HepG2 (cell line): Measurements from ENCODE around the gene OTUD7B. TPM values are rescaled to one million over a fixed set of nuclear protein-coding genes. Genes with fewer than 3 reads are reported as not detected.

Source experiments
- ATF6 ChIP-seq: sonication (generic); formaldehyde crosslinking; conservative IDR thresholded peaks from 2 replicates; pipeline ENCODE4 v1.4.0; 2020; ENCODE audit warnings: missing genetic modification reagents
- BRD4 ChIP-seq: sonication (generic); formaldehyde crosslinking; IDR thresholded peaks from 2 replicates; pipeline ENCODE4 v1.4.0; 2020; ENCODE audit warnings: missing genetic modification reagents
- DMTF1 ChIP-seq: sonication (generic); formaldehyde crosslinking; IDR thresholded peaks from 2 replicates; pipeline ENCODE4 v1.4.0; 2020; ENCODE audit warnings: mild to moderate bottlenecking, missing genetic modification reagents
- KLF16 ChIP-seq, 2 experiments: sonication (generic) in 1 of 2; formaldehyde crosslinking in 1 of 2; IDR thresholded peaks; 2 replicates each; pipeline versions ENCODE4 v1.6.1 to v1.8.0; 2016 to 2023; ENCODE audit warnings: missing genetic modification reagents in 2 of 2, missing compliant biosample characterization in 1 of 2
- MXI1 ChIP-seq: IDR thresholded peaks from 3 replicates; pipeline ENCODE4 v1.6.1; 2012; ENCODE audit warnings: low read depth, low read length, inconsistent platforms, borderline replicate concordance
- ZBTB44 ChIP-seq: sonication (generic); formaldehyde crosslinking; IDR thresholded peaks from 2 replicates; pipeline ENCODE4 v1.4.0; 2020; ENCODE audit warnings: missing genetic modification reagents
- ZFP36 ChIP-seq: fragments of 150-350 bp; IDR thresholded peaks from 2 replicates; pipeline ENCODE4 v1.6.1; 2018; ENCODE audit warnings: borderline replicate concordance, low read length, low read depth; ENCODE audit not compliant: partially characterized antibody
- ZNF280B ChIP-seq: sonication (generic); formaldehyde crosslinking; IDR thresholded peaks from 2 replicates; pipeline ENCODE4 v1.5.0; 2020; ENCODE audit warnings: missing genetic modification reagents, mild to moderate bottlenecking, borderline replicate concordance
- ZNF343 ChIP-seq: sonication (generic); formaldehyde crosslinking; IDR thresholded peaks from 2 replicates; pipeline ENCODE4 v1.4.0; 2020; ENCODE audit warnings: mild to moderate bottlenecking, missing genetic modification reagents
- ZNF543 ChIP-seq: sonication (generic); formaldehyde crosslinking; IDR thresholded peaks from 2 replicates; pipeline ENCODE4 v1.4.0; 2020; ENCODE audit warnings: mild to moderate bottlenecking, missing genetic modification reagents
- ZNF563 ChIP-seq: sonication (generic); formaldehyde crosslinking; IDR thresholded peaks from 2 replicates; pipeline ENCODE4 v1.8.0; 2022; ENCODE audit warnings: mild to moderate bottlenecking, moderate library complexity, missing genetic modification reagents
- ZNF674 ChIP-seq: sonication (generic); formaldehyde crosslinking; IDR thresholded peaks from 2 replicates; pipeline ENCODE4 v1.5.0; 2020; ENCODE audit warnings: low read depth, mild to moderate bottlenecking, missing genetic modification reagents
- ZNF83 ChIP-seq: sonication (generic); formaldehyde crosslinking; IDR thresholded peaks from 2 replicates; pipeline ENCODE4 v1.4.0; 2020; ENCODE audit warnings: missing genetic modification reagents, mild to moderate bottlenecking, borderline replicate concordance
- ZSCAN12 ChIP-seq: sonication (generic); formaldehyde crosslinking; IDR thresholded peaks from 2 replicates; pipeline ENCODE4 v1.9.0; 2021; ENCODE audit warnings: mild to moderate bottlenecking, missing genetic modification reagents
- polyA plus RNA-seq, 8 experiments: library from polyadenylated mRNA; depleted of rRNA in 3 of 8; stranded (reverse) in 7 of 8; unstranded in 1 of 8; fragments of >200 nt; fragmentation: Illumina TruSeq in 4 of 8; extraction: Trizol in 4 of 8; gene quantifications; 2 replicates each; pipeline versions ENCODE4 v1.2.1 to v1.2.3, GENCODE V29; 2011 to 2016; ENCODE audit warnings: low read depth in 4 of 8, missing spikeins in 1 of 8, mixed read lengths in 1 of 8; ENCODE audit not compliant: insufficient read depth in 1 of 8
- total RNA-seq, 5 experiments: library from RNA; depleted of rRNA; stranded (reverse); fragments of >200 nt; fragmentation: Illumina TruSeq; extraction: Trizol; gene quantifications; 2 replicates each; pipeline ENCODE4 v1.2.3, GENCODE V29; 2016; ENCODE audit warnings: low read depth in 1 of 5
- TF ChIP-seq, protein P1 (sequence below): sonication (generic); formaldehyde crosslinking; IDR thresholded peaks from 2 replicates; pipeline ENCODE4 v1.8.0; 2023; ENCODE audit warnings: mild to moderate bottlenecking, missing genetic modification reagents
- TF ChIP-seq, protein P2 (sequence below): fragments of 450-650 bp; IDR thresholded peaks from 2 replicates; pipeline ENCODE4 v1.6.1; 2016
- TF ChIP-seq, protein P3 (sequence below): sonication (generic); formaldehyde crosslinking; IDR thresholded peaks from 2 replicates; pipeline ENCODE4 v1.4.0; 2020; ENCODE audit warnings: mild to moderate bottlenecking, low read depth, missing genetic modification reagents

OTUD7B gene
- total and polyA plus RNA-seq, 2 of the 13 experiments (the other 11 are each of a cell fraction or from before 2014, with no cell fraction given): 5.1 to 11.2 TPM

GRCh38 chr1:150010393-150011115, at the start of gene OTUD7B (continued):
- TF ChIP-seq ZBTB44 (CRISPR knock-in tag) (peak; percentile 75; the same call in 1 of the 2 replicates), MXI1 (peak; percentile 65; the same call in 2 of the 3 replicates), KLF16 (CRISPR knock-in tag; IDR thresholded peaks at IDR 0.05) (peak; percentile 73 to 97; a peak in 3 of 4 replicates), BRD4 (CRISPR knock-in tag) (no peak), DMTF1 (CRISPR knock-in tag) (no peak), ZNF674 (CRISPR knock-in tag) (no peak), ATF6 (CRISPR knock-in tag) (0 out of 2 replicates have a peak, but pooled peaks have one; percentile 25), ZFP36 (no peak), ZNF83 (CRISPR knock-in tag) (no peak; the same call in 1 of the 2 replicates), ZNF543 (peak; percentile 95), ZNF280B (CRISPR knock-in tag) (no peak), ZNF343 (CRISPR knock-in tag) (peak; percentile 88), ZSCAN12 (CRISPR knock-in tag) (no peak), ZNF563 (CRISPR knock-in tag) (peak; percentile 51; the same call in 1 of the 2 replicates)
- TF ChIP-seq, protein P1, sequence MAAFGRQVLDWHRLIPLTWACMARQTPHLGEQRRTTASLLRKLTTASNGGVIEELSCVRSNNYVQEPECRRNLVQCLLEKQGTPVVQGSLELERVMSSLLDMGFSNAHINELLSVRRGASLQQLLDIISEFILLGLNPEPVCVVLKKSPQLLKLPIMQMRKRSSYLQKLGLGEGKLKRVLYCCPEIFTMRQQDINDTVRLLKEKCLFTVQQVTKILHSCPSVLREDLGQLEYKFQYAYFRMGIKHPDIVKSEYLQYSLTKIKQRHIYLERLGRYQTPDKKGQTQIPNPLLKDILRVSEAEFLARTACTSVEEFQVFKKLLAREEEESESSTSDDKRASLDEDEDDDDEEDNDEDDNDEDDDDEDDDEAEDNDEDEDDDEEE (CRISPR knock-in tag): peak; percentile 50; the same call in 1 of the 2 replicates
- TF ChIP-seq, protein P2, sequence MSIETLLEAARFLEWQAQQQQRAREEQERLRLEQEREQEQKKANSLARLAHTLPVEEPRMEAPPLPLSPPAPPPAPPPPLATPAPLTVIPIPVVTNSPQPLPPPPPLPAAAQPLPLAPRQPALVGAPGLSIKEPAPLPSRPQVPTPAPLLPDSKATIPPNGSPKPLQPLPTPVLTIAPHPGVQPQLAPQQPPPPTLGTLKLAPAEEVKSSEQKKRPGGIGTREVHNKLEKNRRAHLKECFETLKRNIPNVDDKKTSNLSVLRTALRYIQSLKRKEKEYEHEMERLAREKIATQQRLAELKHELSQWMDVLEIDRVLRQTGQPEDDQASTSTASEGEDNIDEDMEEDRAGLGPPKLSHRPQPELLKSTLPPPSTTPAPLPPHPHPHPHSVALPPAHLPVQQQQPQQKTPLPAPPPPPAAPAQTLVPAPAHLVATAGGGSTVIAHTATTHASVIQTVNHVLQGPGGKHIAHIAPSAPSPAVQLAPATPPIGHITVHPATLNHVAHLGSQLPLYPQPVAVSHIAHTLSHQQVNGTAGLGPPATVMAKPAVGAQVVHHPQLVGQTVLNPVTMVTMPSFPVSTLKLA: no peak
- TF ChIP-seq, protein P3, sequence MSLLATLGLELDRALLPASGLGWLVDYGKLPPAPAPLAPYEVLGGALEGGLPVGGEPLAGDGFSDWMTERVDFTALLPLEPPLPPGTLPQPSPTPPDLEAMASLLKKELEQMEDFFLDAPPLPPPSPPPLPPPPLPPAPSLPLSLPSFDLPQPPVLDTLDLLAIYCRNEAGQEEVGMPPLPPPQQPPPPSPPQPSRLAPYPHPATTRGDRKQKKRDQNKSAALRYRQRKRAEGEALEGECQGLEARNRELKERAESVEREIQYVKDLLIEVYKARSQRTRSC: no peak
